PC-3 (cell line): ENCODE data around the gene OGFRL1.

Source experiments
- EZH2phosphoT487 ChIP-seq: fragments of 300-600 bp; sonication (generic); IDR thresholded peaks from 2 replicates; pipeline ENCODE4 v1.6.1; 2018; ENCODE audit warnings: mild to moderate bottlenecking, antibody characterized with exemption, low read length, borderline replicate concordance
- TF ChIP-seq, protein P1 (sequence below): fragments of 300-600 bp; sonication (generic); conservative IDR thresholded peaks from 2 replicates; pipeline ENCODE4 v1.5.1; 2017; ENCODE audit warnings: antibody characterized with exemption, low read depth, mild to moderate bottlenecking, low read length

GRCh38 chr6:71324194-71324785, 35.7 kb downstream of the OGFRL1 start:
- TF ChIP-seq, protein P1, sequence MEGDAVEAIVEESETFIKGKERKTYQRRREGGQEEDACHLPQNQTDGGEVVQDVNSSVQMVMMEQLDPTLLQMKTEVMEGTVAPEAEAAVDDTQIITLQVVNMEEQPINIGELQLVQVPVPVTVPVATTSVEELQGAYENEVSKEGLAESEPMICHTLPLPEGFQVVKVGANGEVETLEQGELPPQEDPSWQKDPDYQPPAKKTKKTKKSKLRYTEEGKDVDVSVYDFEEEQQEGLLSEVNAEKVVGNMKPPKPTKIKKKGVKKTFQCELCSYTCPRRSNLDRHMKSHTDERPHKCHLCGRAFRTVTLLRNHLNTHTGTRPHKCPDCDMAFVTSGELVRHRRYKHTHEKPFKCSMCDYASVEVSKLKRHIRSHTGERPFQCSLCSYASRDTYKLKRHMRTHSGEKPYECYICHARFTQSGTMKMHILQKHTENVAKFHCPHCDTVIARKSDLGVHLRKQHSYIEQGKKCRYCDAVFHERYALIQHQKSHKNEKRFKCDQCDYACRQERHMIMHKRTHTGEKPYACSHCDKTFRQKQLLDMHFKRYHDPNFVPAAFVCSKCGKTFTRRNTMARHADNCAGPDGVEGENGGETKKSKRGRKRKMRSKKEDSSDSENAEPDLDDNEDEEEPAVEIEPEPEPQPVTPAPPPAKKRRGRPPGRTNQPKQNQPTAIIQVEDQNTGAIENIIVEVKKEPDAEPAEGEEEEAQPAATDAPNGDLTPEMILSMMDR, result no peak
- TF ChIP-seq EZH2phosphoT487, result no peak
